Fibroblast of lung (primary cell): ENCODE measurements around the gene POLR1E.

Experiments used
- EZH2 ChIP-seq: IDR thresholded peaks from 2 replicates; pipeline ENCODE4 v1.5.1; 2012; ENCODE audit warnings: low read length, control low read depth, mild to moderate bottlenecking; ENCODE audit errors: missing control alignments
- TF ChIP-seq, protein P1 (sequence below), 2 donors: IDR thresholded peaks in 1 of 2; conservative IDR thresholded peaks in 1 of 2; 1 replicate in 1 of 2; 2 replicates in 1 of 2; pipeline ENCODE4 v1.5.1; 2011 to 2012; ENCODE audit warnings: low read length in 2 of 2, control low read depth in 1 of 2, inconsistent platforms in 1 of 2, low read depth in 1 of 2, mild to moderate bottlenecking in 1 of 2

DNA sequence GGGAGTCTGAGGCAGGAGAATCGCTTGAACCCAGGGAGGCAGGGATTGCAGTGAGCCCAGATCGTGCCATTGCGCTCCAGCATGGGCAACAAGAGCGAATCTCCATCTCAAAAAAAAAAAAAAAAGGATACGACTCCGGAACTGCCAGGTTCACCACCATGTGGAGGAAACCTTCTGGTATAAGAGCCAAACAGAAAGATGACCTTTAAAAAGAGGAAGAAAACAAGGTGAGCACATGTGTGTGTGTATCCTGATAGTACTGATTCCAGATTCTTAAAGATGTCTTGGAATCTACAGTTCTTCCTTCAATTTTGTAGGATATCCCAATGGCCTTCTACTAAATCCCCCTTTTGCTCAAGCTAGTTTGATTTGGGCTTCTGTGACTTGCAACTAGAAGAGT lies 56.7 kb downstream of the POLR1E start:
- TF ChIP-seq, protein P1, sequence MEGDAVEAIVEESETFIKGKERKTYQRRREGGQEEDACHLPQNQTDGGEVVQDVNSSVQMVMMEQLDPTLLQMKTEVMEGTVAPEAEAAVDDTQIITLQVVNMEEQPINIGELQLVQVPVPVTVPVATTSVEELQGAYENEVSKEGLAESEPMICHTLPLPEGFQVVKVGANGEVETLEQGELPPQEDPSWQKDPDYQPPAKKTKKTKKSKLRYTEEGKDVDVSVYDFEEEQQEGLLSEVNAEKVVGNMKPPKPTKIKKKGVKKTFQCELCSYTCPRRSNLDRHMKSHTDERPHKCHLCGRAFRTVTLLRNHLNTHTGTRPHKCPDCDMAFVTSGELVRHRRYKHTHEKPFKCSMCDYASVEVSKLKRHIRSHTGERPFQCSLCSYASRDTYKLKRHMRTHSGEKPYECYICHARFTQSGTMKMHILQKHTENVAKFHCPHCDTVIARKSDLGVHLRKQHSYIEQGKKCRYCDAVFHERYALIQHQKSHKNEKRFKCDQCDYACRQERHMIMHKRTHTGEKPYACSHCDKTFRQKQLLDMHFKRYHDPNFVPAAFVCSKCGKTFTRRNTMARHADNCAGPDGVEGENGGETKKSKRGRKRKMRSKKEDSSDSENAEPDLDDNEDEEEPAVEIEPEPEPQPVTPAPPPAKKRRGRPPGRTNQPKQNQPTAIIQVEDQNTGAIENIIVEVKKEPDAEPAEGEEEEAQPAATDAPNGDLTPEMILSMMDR (conservative IDR thresholded peaks at IDR 0.05 in 1 of 2, IDR thresholded peaks at IDR 0.05 in 1 of 2; ENCODE audit: low read depth in 1 of 2, low read length in 2 of 2) = no peak
- no peak for TF ChIP-seq EZH2
